ENCODE data around the gene FGR.

Gene FGR

GRCh38 chr1:27564710-27565649 lies 70.0 kb downstream of the FGR start:
- no peak for DNase-seq

GRCh38 chr1:27563591-27564471 lies 71.2 kb downstream of the FGR start:
- DNase-seq = no peak

- DNase-seq = no peak
These were observed 71.7 kb downstream of the FGR start for GRCh38 chr1:27563341-27563590.

- DNase-seq = no peak
These were observed 72.2 kb downstream of the FGR start for GRCh38 chr1:27562534-27563340.
